Activated B cell treated with CpG ODN at 0.5 μM for 24 hours (primary cell): ENCODE data around the gene CDCA3. TPM values are rescaled to one million over a fixed set of nuclear protein-coding genes. Genes with fewer than 3 reads are reported as not detected.

Experiments
- ATAC-seq: fragments of 200-7000 bp; cut with Tn5 transposase; one replicate; pipeline ENCODE4 v1.10.0; 2021; ENCODE audit warnings: low read depth, mild to moderate bottlenecking, moderate library complexity
- CTCF ChIA-PET: fragments of 350-600 bp; sonication (Branson Sonifier 250); formaldehyde crosslinking; loops from one replicate; lab custom pipeline; 2021; ENCODE audit warnings: antibody characterized with exemption; lab: Charles Lee
- POLR2A ChIA-PET: fragments of 350-600 bp; sonication (Branson Sonifier 250); formaldehyde crosslinking; loops from one replicate; lab custom pipeline; 2021; ENCODE audit warnings: antibody characterized with exemption; lab: Charles Lee
- DNase-seq: peaks from one replicate; pipeline ENCODE4 v3.0.0; 2022
- H3K27ac Mint-ChIP-seq: one replicate; pipeline ENCODE4 v1.8.0; 2020; ENCODE audit warnings: mixed read lengths
- H3K27me3 Mint-ChIP-seq: one replicate; pipeline ENCODE4 v1.8.0; 2021; ENCODE audit warnings: mixed read lengths
- H3K36me3 Mint-ChIP-seq: one replicate; pipeline ENCODE4 v1.8.0; 2021; ENCODE audit warnings: low read depth, mixed read lengths
- H3K4me1 Mint-ChIP-seq: one replicate; pipeline ENCODE4 v1.8.0; 2021; ENCODE audit warnings: mixed read lengths
- H3K4me3 Mint-ChIP-seq: one replicate; pipeline ENCODE4 v1.8.0; 2020; ENCODE audit warnings: mild to moderate bottlenecking, mixed read lengths
- H3K9me3 Mint-ChIP-seq: one replicate; pipeline ENCODE4 v1.8.0; 2020; ENCODE audit warnings: mixed read lengths
- CTCF ChIP-seq: fragments of 200-600 bp; IDR thresholded peaks from one replicate; pipeline ENCODE4 v1.8.0; 2022; ENCODE audit warnings: antibody characterized with exemption, mild to moderate bottlenecking
- intact Hi-C: fragments of 100-400 bp; cut with micrococcal nuclease; formaldehyde crosslinking; loops from one replicate; pipeline ENCODE4 v1.15.1; 2024
- total RNA-seq: library from RNA; stranded (reverse); gene quantifications from 2 replicates; pipeline ENCODE4 v1.2.3, GENCODE V29; 2022

Gene CDCA3
- total RNA-seq, 1 donor from 2014 or later = 1.6 TPM

- Mint-ChIP-seq H3K9me3 (no peaks in the 10 kb centered on the region), H3K27ac (no peak overlapping the region), H3K4me3 (no peak overlapping the region), H3K27me3 (peaks cover 25% of the 10 kb centered on the region), H3K4me1 (peaks cover 18% of the 10 kb centered on the region), H3K36me3 (no peaks in the 10 kb centered on the region)
- CTCF ChIA-PET = no interaction called here
- DNase-seq = no peak
- no peak for ATAC-seq
- TF ChIP-seq CTCF = no peak
- POLR2A ChIA-PET = no interaction called here
- intact Hi-C loops = no loop called here
These were observed 32.9 kb downstream of the CDCA3 start for GRCh38 chr12:6818222-6818621.

GRCh38 chr12:6817662-6818157 lies 33.4 kb downstream of the CDCA3 start:
- Mint-ChIP-seq H3K36me3 (no peaks in the 10 kb centered on the region), H3K27me3 (peaks cover 20% of the 10 kb centered on the region), H3K4me1 (peaks cover 21% of the 10 kb centered on the region), H3K4me3 (no peak overlapping the region), H3K9me3 (no peaks in the 10 kb centered on the region), H3K27ac (no peak overlapping the region)
- ChIA-PET CTCF (no interaction called here), POLR2A (no interaction called here)
- intact Hi-C loops = no loop called here
- ATAC-seq = no peak
- TF ChIP-seq CTCF = no peak
- DNase-seq = no peak

GRCh38 chr12:6817098-6817497 lies 34.0 kb downstream of the CDCA3 start:
- Mint-ChIP-seq H3K27me3 (peaks cover 15% of the 10 kb centered on the region), H3K4me1 (peaks cover 24% of the 10 kb centered on the region), H3K4me3 (no peak overlapping the region), H3K9me3 (no peaks in the 10 kb centered on the region), H3K27ac (no peak overlapping the region), H3K36me3 (no peaks in the 10 kb centered on the region)
- POLR2A ChIA-PET = no interaction called here
- no peak for TF ChIP-seq CTCF
- CTCF ChIA-PET = no interaction called here
- DNase-seq (no peak), ATAC-seq (no peak)
- intact Hi-C loops = no loop called here

GRCh38 chr12:6816598-6816997 lies 34.5 kb downstream of the CDCA3 start:
- no peaks in the 10 kb centered on the region for H3K36me3 Mint-ChIP-seq
- no peaks in the 10 kb centered on the region for H3K9me3 Mint-ChIP-seq
- CTCF ChIA-PET = no interaction called here
- peaks cover 19% of the 10 kb centered on the region for H3K4me1 Mint-ChIP-seq
- ATAC-seq (no peak), DNase-seq (no peak)
- intact Hi-C loops = no loop called here
- no peak overlapping the region for H3K4me3 Mint-ChIP-seq
- TF ChIP-seq CTCF = no peak
- peaks cover 12% of the 10 kb centered on the region for H3K27me3 Mint-ChIP-seq
- H3K27ac Mint-ChIP-seq = no peak overlapping the region
- POLR2A ChIA-PET = no interaction called here

GRCh38 chr12:6813363-6813762 lies 37.7 kb downstream of the CDCA3 start:
- Mint-ChIP-seq H3K36me3 (no peaks in the 10 kb centered on the region), H3K4me3 (no peak overlapping the region), H3K4me1 (peaks cover 12% of the 10 kb centered on the region), H3K27ac (no peak overlapping the region), H3K9me3 (no peaks in the 10 kb centered on the region), H3K27me3 (no peaks in the 10 kb centered on the region)
- POLR2A ChIA-PET = interaction anchor here (0.6 to 0.7 kb wide), 3 partner anchors 13 to 214 kb away, joined by 4 to 11 read pairs (median 5); no protein-coding TSS in a partner anchor
- intact Hi-C loops = no loop called here
- DNase-seq (no peak), ATAC-seq (no peak)
- no peak for TF ChIP-seq CTCF
- CTCF ChIA-PET = no interaction called here
